ENCODE data around the gene ELANE. TPM values are rescaled to one million over a fixed set of nuclear protein-coding genes. Genes with fewer than 3 reads are reported as not detected.

The ELANE gene
- total and polyA plus RNA-seq, 9 of the 15 experiments (the other 6 are each of a cell fraction or from before 2014, with no cell fraction given): not detected

GRCh38 chr19:862581-863314 lies 10.6 kb downstream of the ELANE start (continued):
- 0 out of 4 replicates have a peak, but pooled peaks of 1 of the 2 experiments have one; percentile 23 for TF ChIP-seq KDM4B (IDR thresholded peaks at IDR 0.05; ENCODE audit: borderline replicate concordance in 2 of 2, low read depth in 1 of 2)
- 0 out of 4 replicates have a peak, but pooled peaks of 1 of the 2 experiments have one; percentile 17 for TF ChIP-seq MLLT1 (IDR thresholded peaks at IDR 0.05)
- TF ChIP-seq HMGN3 (IDR thresholded peaks at IDR 0.05; ENCODE audit: borderline replicate concordance, extremely low read depth, insufficient read length, low read depth, low read length): peak; percentile 40
- TF ChIP-seq NRF1 (conservative IDR thresholded peaks at IDR 0.05 in 1 of 2, IDR thresholded peaks at IDR 0.05 in 1 of 2): peak; percentile 24 to 42; a peak in 2 of 4 replicates
- TF ChIP-seq FOXA3 (CRISPR knock-in tag; conservative IDR thresholded peaks at IDR 0.05 in 1 of 2, IDR thresholded peaks at IDR 0.05 in 1 of 2): peak in 1 of 2 experiments; percentile 85; a peak in 2 of 4 replicates
- TF ChIP-seq NBN (IDR thresholded peaks at IDR 0.05; ENCODE audit: low read depth): peak; percentile 54; the same call in 1 of the 2 replicates
- peak; percentile 63; the same call in 1 of the 2 replicates for TF ChIP-seq MGA (IDR thresholded peaks at IDR 0.05)
- TF ChIP-seq ZEB2 (IDR thresholded peaks at IDR 0.05): no peak
- no peak for TF ChIP-seq PHF21A (IDR thresholded peaks at IDR 0.05; ENCODE audit: borderline replicate concordance, low read depth)
- TF ChIP-seq GABPA (tag; conservative IDR thresholded peaks at IDR 0.05; ENCODE audit: low read depth): no peak
- TF ChIP-seq ZNF12 (CRISPR knock-in tag; IDR thresholded peaks at IDR 0.05): no peak
- no peak for TF ChIP-seq ZBTB8A (IDR thresholded peaks at IDR 0.05; ENCODE audit: partially characterized antibody)
- TF ChIP-seq POLR2A (conservative IDR thresholded peaks at IDR 0.05): peak; percentile 54; the same call in 1 of the 2 replicates
